Spleen (tissue), 11 donors: ENCODE measurements around the gene REXO4. TPM values are rescaled to one million over a fixed set of nuclear protein-coding genes. Genes with fewer than 3 reads are reported as not detected.
A peak's percentile ranks its signal among the peaks of the same experiment; 100 is the strongest.

Experiments
- DNase-seq: peaks from one replicate; pipeline ENCODE4 v3.0.0-alpha.2; 2020
- H3K27ac ChIP-seq, 8 donors: fragments of 200-600 bp; sonication (generic) in 7 of 8; 1 replicate in 4 of 8; 2 replicates in 4 of 8; pipeline versions ENCODE4 v1.5.0 to v1.8.0; 2016 to 2021; ENCODE audit warnings: inconsistent platforms in 4 of 8, mild to moderate bottlenecking in 4 of 8, moderate library complexity in 1 of 8
- H3K27me3 ChIP-seq, 7 donors: fragments of 200-600 bp; sonication (generic) in 6 of 7; replicated peaks in 1 of 7; 1 replicate in 4 of 7; 2 replicates in 3 of 7; pipeline versions ENCODE4 v1.5.0 to v1.8.0; 2016 to 2021; ENCODE audit warnings: inconsistent platforms in 3 of 7, mild to moderate bottlenecking in 1 of 7
- H3K36me3 ChIP-seq, 6 donors: fragments of 200-600 bp; sonication (generic) in 5 of 6; 1 replicate in 4 of 6; 2 replicates in 2 of 6; pipeline versions ENCODE4 v1.5.0 to v1.8.0; 2016 to 2021; ENCODE audit warnings: inconsistent platforms in 2 of 6
- H3K4me1 ChIP-seq, 6 donors: fragments of 200-600 bp; sonication (generic) in 5 of 6; 1 replicate in 3 of 6; 2 replicates in 3 of 6; pipeline versions ENCODE4 v1.5.0 to v1.8.0; 2016 to 2021; ENCODE audit warnings: inconsistent platforms in 3 of 6
- H3K4me3 ChIP-seq, 8 donors: fragments of 200-600 bp; sonication (generic) in 7 of 8; 1 replicate in 4 of 8; 2 replicates in 4 of 8; pipeline versions ENCODE4 v1.5.0 to v1.8.0; 2016 to 2021; ENCODE audit warnings: inconsistent platforms in 4 of 8, mild to moderate bottlenecking in 4 of 8, moderate library complexity in 2 of 8
- H3K9me3 ChIP-seq, 8 donors: fragments of 200-600 bp; sonication (generic) in 7 of 8; 1 replicate in 4 of 8; 2 replicates in 4 of 8; pipeline versions ENCODE4 v1.5.0 to v1.8.0; 2016 to 2021; ENCODE audit warnings: inconsistent platforms in 4 of 8
- POLR2A ChIP-seq, 3 donors: fragments of 450-650 bp; IDR thresholded peaks; one replicate each; pipeline ENCODE4 v1.5.1; 2017; ENCODE audit warnings: antibody characterized with exemption in 3 of 3, mild to moderate bottlenecking in 1 of 3
- POLR2AphosphoS5 ChIP-seq, 3 donors: sonication (generic); formaldehyde crosslinking; IDR thresholded peaks; one replicate each; pipeline ENCODE4 v1.5.1; 2017; ENCODE audit warnings: antibody characterized with exemption in 3 of 3
- WGBS, 5 donors: extraction: QIAGEN DNeasy Blood & Tissue Kit in 3 of 5; methylation state at CpG; one replicate each; pipeline versions ENCODE4 v1.1.5 to v1.1.7; 2013 to 2018; 5-methylcytosine and 5-hydroxymethylcytosine counted together
- intact Hi-C: fragments of 100-400 bp; cut with DNase I; formaldehyde crosslinking; loops from one replicate; pipeline ENCODE4 v1.15.0; 2023; ENCODE audit warnings: low total_unique reads
- polyA plus RNA-seq, 3 donors: library from polyadenylated mRNA; stranded (reverse); fragments of 200-250 nt; gene quantifications; one replicate each; pipeline ENCODE4 v1.2.1, GENCODE V29; 2013
- total RNA-seq, 7 donors: library from RNA; depleted of rRNA in 3 of 7; stranded (reverse); fragments of >200 nt in 3 of 7; fragmentation: NEBNext Ultra II Directional in 4 of 7; extraction: Animal tissue kit (Norgen Biotek cat#: 25700) in 4 of 7; gene quantifications; one replicate each; pipeline versions ENCODE4 v1.1.0 to v1.2.1, GENCODE V29; 2016 to 2021
- TF ChIP-seq, protein P1 (sequence below), 11 experiments: fragments of 200-600 bp in 7 of 11; fragments of 450-650 bp in 4 of 11; sonication (generic) in 4 of 11; IDR thresholded peaks in 8 of 11; conservative IDR thresholded peaks in 3 of 11; 1 replicate in 7 of 11; 2 replicates in 4 of 11; pipeline versions ENCODE4 v1.4.0 to v1.8.0; 2016 to 2021; ENCODE audit warnings: antibody characterized with exemption in 11 of 11, inconsistent platforms in 4 of 11, mild to moderate bottlenecking in 1 of 11
- donor health status: healthy with polysubstance abuse.
- donor health status: DM: no; HTN: no; CAD: no; lungs with moderate emphysema.
- donor health status: DM: no; HTN: no; CAD: no.
- donor health status: Bipolar disorder and iron deficiency.
- donor health status: healthy.
- donor health status: DM: no; HTN: no; CAD: no.
- donor health status: DM: yes; HTN: yes; CAD: no.

Gene REXO4
- total and polyA plus RNA-seq, 10 donors, result 20.0 to 25.8 (median 22.6) TPM

DNA sequence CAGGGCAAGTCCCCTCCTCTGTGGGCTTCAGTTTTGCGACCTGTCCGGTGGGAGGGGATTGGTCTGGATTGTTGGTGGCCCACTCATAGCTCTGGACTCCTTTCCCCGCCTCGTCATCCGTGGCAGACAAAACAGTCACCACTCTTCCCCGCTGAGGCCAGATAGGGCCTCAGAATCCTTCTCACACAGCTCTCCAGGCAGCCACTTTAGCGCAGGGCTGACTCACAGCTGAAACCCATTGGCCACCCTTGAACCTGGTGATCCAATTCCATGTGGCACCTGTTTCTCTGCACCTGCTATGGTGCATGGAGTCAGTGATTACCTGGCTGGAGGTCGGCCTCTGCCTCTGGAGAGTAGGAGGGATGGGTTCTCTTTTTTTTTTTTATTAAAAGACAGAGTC is 26.2 kb upstream of the REXO4 start:
- H3K36me3 ChIP-seq, result no peaks in the 10 kb centered on the region
- H3K9me3 ChIP-seq, result no peaks in the 10 kb centered on the region
- H3K27ac ChIP-seq, result no peak overlapping the region
- peaks cover 0 to 14% (median 1%) of the 10 kb centered on the region in 6 donors for H3K4me1 ChIP-seq
- H3K4me3 ChIP-seq, result no peak overlapping the region
- no peaks in the 10 kb centered on the region for H3K27me3 ChIP-seq
- intact Hi-C loops, result no loop called here
- no peak for TF ChIP-seq POLR2AphosphoS5 (IDR thresholded peaks at IDR 0.05)
- TF ChIP-seq, protein P1, sequence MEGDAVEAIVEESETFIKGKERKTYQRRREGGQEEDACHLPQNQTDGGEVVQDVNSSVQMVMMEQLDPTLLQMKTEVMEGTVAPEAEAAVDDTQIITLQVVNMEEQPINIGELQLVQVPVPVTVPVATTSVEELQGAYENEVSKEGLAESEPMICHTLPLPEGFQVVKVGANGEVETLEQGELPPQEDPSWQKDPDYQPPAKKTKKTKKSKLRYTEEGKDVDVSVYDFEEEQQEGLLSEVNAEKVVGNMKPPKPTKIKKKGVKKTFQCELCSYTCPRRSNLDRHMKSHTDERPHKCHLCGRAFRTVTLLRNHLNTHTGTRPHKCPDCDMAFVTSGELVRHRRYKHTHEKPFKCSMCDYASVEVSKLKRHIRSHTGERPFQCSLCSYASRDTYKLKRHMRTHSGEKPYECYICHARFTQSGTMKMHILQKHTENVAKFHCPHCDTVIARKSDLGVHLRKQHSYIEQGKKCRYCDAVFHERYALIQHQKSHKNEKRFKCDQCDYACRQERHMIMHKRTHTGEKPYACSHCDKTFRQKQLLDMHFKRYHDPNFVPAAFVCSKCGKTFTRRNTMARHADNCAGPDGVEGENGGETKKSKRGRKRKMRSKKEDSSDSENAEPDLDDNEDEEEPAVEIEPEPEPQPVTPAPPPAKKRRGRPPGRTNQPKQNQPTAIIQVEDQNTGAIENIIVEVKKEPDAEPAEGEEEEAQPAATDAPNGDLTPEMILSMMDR (IDR thresholded peaks at IDR 0.05 in 8 of 11, conservative IDR thresholded peaks at IDR 0.05 in 3 of 11), result no peak
- no peak for TF ChIP-seq POLR2A (IDR thresholded peaks at IDR 0.05)
- 82 to 94% (median 84%) methylated on average over 7 to 8 of the region's 8 CpGs for WGBS, 5 donors
- DNase-seq, result no peak

DNA sequence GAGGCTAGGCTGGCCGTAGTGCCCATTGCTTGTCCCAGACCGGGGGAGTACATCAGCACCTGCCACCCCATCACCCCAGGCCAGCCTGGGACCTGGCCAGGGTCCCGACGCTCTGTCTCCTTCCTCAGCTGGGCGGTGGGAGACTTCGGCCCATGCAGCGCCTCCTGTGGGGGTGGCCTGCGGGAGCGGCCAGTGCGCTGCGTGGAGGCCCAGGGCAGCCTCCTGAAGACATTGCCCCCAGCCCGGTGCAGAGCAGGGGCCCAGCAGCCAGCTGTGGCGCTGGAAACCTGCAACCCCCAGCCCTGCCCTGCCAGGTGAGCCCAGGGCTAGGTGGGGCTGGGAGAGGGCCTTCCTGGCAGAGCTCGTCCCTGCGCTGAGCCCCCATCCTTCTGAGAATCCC is 25.4 kb upstream of the REXO4 start:
- TF ChIP-seq POLR2A (IDR thresholded peaks at IDR 0.05) (no peak), POLR2AphosphoS5 (IDR thresholded peaks at IDR 0.05) (no peak)
- TF ChIP-seq, protein P1 (IDR thresholded peaks at IDR 0.05 in 8 of 11, conservative IDR thresholded peaks at IDR 0.05 in 3 of 11), result no peak
- Histone ChIP-seq H3K36me3 (no peaks in the 10 kb centered on the region), H3K4me3 (no peak overlapping the region), H3K27ac (no peak overlapping the region), H3K9me3 (no peaks in the 10 kb centered on the region), H3K4me1 (peaks cover 0 to 14% (median 1%) of the 10 kb centered on the region in 6 donors), H3K27me3 (no peaks in the 10 kb centered on the region)
- DNase-seq, result no peak
- WGBS, 5 donors, result 85 to 96% (median 94%) methylated on average over 2 to 15 of the region's 15 CpGs; no CpG with 5 or more reads in 1 of the 5 donors
- intact Hi-C loops, result no loop called here

- Histone ChIP-seq H3K27ac (peak overlapping the region in 6 of 8 donors; percentile 61 to 80 (median 70)), H3K4me3 (no peak overlapping the region), H3K36me3 (no peaks in the 10 kb centered on the region), H3K27me3 (no peaks in the 10 kb centered on the region), H3K4me1 (peaks cover 0 to 14% (median 1%) of the 10 kb centered on the region in 6 donors), H3K9me3 (no peaks in the 10 kb centered on the region)
- WGBS, 5 donors, result 44 to 73% (median 68%) methylated on average over 5 of the region's 5 CpGs
- TF ChIP-seq POLR2A (IDR thresholded peaks at IDR 0.05), result no peak
- intact Hi-C loops, result no loop called here
- no peak for DNase-seq
Observed at GRCh38 chr9:133441571-133441970, 23.8 kb upstream of the REXO4 start.

DNA sequence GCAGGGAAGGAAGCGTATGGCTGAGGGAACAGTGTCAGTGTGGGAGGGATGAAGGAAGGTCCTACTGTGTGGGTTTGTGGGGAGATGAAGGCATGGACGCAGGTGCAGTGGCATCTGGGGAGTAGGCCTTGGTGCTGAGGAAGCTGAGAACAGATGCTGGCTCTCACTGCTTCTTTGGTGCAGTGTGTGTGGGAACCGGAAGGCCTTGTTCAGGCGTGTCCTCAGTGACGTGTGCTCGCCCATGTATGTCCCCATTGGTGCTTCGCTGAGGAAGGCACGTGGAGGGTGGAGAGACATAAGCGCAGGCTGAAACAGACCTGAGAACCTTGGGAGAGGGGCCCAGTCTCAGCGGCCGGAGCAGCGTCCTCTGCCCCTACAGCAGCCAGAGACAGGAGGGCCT is 23.1 kb upstream of the REXO4 start:
- WGBS, 5 donors, result 67 to 87% (median 74%) methylated on average over 12 of the region's 12 CpGs
- TF ChIP-seq, protein P1 (IDR thresholded peaks at IDR 0.05 in 8 of 11, conservative IDR thresholded peaks at IDR 0.05 in 3 of 11), result no peak
- peak; percentile 33 to 77 (median 77) for TF ChIP-seq POLR2AphosphoS5 (IDR thresholded peaks at IDR 0.05)
- Histone ChIP-seq H3K9me3 (no peaks in the 10 kb centered on the region), H3K27me3 (no peaks in the 10 kb centered on the region), H3K4me1 (peaks cover 0 to 14% (median 1%) of the 10 kb centered on the region in 6 donors), H3K27ac (peak overlapping the region; percentile 6 to 80 (median 64)), H3K36me3 (no peaks in the 10 kb centered on the region), H3K4me3 (no peak overlapping the region)
- DNase-seq, result peak; percentile 87
- intact Hi-C loops, result no loop called here

GRCh38 chr9:133439337-133439736 is 21.5 kb upstream of the REXO4 start:
- Histone ChIP-seq H3K4me3 (no peak overlapping the region), H3K9me3 (no peaks in the 10 kb centered on the region), H3K4me1 (peaks cover 0 to 14% (median 1%) of the 10 kb centered on the region in 6 donors), H3K27me3 (no peaks in the 10 kb centered on the region), H3K36me3 (no peaks in the 10 kb centered on the region), H3K27ac (no peak overlapping the region)
- TF ChIP-seq POLR2AphosphoS5 (IDR thresholded peaks at IDR 0.05), result no peak
- no peak for TF ChIP-seq POLR2A (IDR thresholded peaks at IDR 0.05)
- TF ChIP-seq, protein P1 (IDR thresholded peaks at IDR 0.05 in 8 of 11, conservative IDR thresholded peaks at IDR 0.05 in 3 of 11), result no peak
- intact Hi-C loops, result no loop called here
- 64 to 76% (median 68%) methylated on average over 4 of the region's 4 CpGs for WGBS, 5 donors
- no peak for DNase-seq
